ENCODE measurements around the gene KLHL6.

DNA sequence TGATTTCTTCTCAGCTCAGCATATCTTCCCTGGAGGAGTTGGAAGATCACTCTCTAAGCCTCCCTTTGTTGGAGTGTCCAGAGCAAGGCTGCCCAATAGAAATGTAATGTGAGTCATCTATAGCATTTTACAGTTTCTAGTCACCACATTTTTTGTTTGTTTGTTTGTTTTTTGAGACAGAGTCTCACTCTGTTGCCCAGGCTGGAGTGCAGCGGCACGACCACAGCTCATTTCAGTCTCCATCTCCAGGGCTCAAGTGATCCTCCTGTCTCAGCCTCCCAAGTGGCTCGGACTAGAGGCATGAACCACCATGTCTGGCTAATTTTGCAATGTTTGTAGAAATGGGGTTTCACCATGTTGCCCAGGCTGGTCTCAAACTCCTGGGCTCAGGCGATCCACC is 21.3 kb downstream of the KLHL6 start:
- TF ChIP-seq, protein P1, sequence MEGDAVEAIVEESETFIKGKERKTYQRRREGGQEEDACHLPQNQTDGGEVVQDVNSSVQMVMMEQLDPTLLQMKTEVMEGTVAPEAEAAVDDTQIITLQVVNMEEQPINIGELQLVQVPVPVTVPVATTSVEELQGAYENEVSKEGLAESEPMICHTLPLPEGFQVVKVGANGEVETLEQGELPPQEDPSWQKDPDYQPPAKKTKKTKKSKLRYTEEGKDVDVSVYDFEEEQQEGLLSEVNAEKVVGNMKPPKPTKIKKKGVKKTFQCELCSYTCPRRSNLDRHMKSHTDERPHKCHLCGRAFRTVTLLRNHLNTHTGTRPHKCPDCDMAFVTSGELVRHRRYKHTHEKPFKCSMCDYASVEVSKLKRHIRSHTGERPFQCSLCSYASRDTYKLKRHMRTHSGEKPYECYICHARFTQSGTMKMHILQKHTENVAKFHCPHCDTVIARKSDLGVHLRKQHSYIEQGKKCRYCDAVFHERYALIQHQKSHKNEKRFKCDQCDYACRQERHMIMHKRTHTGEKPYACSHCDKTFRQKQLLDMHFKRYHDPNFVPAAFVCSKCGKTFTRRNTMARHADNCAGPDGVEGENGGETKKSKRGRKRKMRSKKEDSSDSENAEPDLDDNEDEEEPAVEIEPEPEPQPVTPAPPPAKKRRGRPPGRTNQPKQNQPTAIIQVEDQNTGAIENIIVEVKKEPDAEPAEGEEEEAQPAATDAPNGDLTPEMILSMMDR (IDR thresholded peaks at IDR 0.05), result no peak
- no peak for TF ChIP-seq POLR2A (IDR thresholded peaks at IDR 0.05)

All from thyroid gland (tissue), 4 donors.